Peyer's patch (tissue), 4 donors: ENCODE results near the gene NMUR1. TPM values are rescaled to one million over a fixed set of nuclear protein-coding genes. Genes with fewer than 3 reads are reported as not detected.
A peak's percentile ranks its signal among the peaks of the same experiment; 100 is the strongest.
"Not testable (repeated sequence)": the region's sequence is repeated elsewhere in the genome, so short reads cannot be mapped to it uniquely, and the experiment has no call there.

Source experiments
- DNase-seq, 3 donors: peaks; one replicate each; pipeline ENCODE4 v3.0.0-alpha.2; 2017 to 2019
- H3K27ac ChIP-seq, 4 donors: fragments of 200-600 bp; sonication (generic); one replicate each; pipeline ENCODE4 v1.5.1; 2016 to 2019
- H3K27me3 ChIP-seq, 2 donors: fragments of 200-600 bp; sonication (generic); one replicate each; pipeline ENCODE4 v1.5.1; 2019
- H3K36me3 ChIP-seq, 3 donors: fragments of 200-600 bp; sonication (generic); one replicate each; pipeline ENCODE4 v1.5.1; 2016 to 2019
- H3K4me1 ChIP-seq, 4 donors: fragments of 200-600 bp; sonication (generic); one replicate each; pipeline ENCODE4 v1.5.1; 2016 to 2019
- H3K4me3 ChIP-seq, 4 donors: fragments of 200-600 bp; sonication (generic); 1 replicate in 3 of 4; 2 replicates in 1 of 4; pipeline ENCODE4 v1.5.1; 2016 to 2019; ENCODE audit warnings: mild to moderate bottlenecking in 1 of 4
- H3K9me3 ChIP-seq, 4 donors: fragments of 200-600 bp; sonication (generic); one replicate each; pipeline ENCODE4 v1.5.1; 2016 to 2019; ENCODE audit warnings: mild to moderate bottlenecking in 1 of 4
- POLR2A ChIP-seq, 2 donors: fragments of 450-650 bp; IDR thresholded peaks; one replicate each; pipeline ENCODE4 v1.5.1; 2017; ENCODE audit warnings: antibody characterized with exemption in 2 of 2, mild to moderate bottlenecking in 2 of 2, moderate library complexity in 2 of 2
- total RNA-seq, 4 donors: library from RNA; depleted of rRNA; stranded (reverse); fragments of >200 nt; gene quantifications; one replicate each; pipeline ENCODE4 v1.1.0, GENCODE V29; 2016
- TF ChIP-seq, protein P1 (sequence below), 6 experiments: fragments of 450-650 bp in 4 of 6; fragments of 200-600 bp in 2 of 6; sonication (generic) in 1 of 6; IDR thresholded peaks; one replicate each; pipeline ENCODE4 v1.5.1; 2017 to 2019; ENCODE audit warnings: antibody characterized with exemption in 6 of 6, mild to moderate bottlenecking in 3 of 6, moderate library complexity in 1 of 6

Gene NMUR1
- total RNA-seq, 4 donors from 2014 or later: 0.53 to 3.1 (median 0.80) TPM; not detected in 1

DNA sequence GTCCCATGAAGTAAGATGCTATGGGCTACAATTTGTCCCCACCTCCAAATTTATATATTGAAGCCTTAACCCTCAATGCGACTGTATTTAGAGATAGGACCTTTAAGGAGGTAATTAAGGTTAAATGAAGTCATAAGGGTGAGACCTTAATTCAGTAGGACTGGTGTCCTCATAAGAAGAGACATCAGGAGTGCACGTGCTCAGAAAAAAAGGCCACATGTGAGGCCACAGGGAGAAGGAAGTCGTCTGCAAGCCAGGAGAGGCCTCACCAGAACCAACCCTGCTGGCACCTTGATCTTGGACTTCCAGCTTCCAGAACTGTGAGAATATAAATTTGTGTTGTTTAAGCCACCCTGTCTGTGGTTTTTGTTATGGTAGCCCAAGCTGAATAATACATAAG lies 36.9 kb upstream of the NMUR1 start:
- Histone ChIP-seq H3K4me1 (no peaks in the 10 kb centered on the region), H3K4me3 (no peak overlapping the region), H3K27me3 (no peaks in the 10 kb centered on the region), H3K27ac (no peak overlapping the region), H3K36me3 (no peaks in the 10 kb centered on the region), H3K9me3 (no peaks in the 10 kb centered on the region)
- no peak for DNase-seq
- TF ChIP-seq, protein P1, sequence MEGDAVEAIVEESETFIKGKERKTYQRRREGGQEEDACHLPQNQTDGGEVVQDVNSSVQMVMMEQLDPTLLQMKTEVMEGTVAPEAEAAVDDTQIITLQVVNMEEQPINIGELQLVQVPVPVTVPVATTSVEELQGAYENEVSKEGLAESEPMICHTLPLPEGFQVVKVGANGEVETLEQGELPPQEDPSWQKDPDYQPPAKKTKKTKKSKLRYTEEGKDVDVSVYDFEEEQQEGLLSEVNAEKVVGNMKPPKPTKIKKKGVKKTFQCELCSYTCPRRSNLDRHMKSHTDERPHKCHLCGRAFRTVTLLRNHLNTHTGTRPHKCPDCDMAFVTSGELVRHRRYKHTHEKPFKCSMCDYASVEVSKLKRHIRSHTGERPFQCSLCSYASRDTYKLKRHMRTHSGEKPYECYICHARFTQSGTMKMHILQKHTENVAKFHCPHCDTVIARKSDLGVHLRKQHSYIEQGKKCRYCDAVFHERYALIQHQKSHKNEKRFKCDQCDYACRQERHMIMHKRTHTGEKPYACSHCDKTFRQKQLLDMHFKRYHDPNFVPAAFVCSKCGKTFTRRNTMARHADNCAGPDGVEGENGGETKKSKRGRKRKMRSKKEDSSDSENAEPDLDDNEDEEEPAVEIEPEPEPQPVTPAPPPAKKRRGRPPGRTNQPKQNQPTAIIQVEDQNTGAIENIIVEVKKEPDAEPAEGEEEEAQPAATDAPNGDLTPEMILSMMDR (IDR thresholded peaks at IDR 0.05): no peak
- TF ChIP-seq POLR2A (IDR thresholded peaks at IDR 0.05): no peak

DNA sequence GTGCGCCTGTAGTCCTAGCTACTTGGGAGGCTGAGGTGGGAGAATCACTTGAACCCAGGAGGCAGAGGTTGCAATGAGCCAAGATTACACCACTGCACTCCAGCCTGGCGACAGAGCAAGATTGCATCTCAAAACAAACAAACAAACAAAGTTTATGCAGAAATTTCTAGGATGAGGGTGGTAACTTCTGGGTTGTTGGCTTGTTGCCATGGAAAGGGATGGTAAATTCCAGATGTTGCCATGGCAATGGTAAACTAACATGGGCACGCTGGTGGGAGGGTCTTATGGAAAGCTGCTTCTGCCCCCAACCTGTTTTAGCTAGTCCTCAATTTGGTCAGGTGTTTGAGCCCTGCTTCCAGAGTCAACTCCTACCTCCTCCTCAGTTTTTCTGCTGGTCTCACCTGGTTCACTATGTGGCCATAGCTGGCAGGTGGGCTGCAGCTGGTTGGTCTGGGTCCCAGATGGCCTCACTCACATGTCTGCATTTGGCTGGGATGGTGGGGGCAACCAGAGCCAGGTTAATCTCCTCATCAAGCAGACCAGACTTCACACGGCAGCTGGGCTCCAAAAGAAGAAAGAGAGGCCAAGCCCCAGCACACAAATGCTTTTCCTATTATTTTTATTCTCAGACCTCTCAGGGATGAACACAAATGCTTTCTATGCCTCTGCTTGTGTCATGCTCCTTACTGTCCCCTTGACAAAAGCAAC lies 35.8 kb upstream of the NMUR1 start:
- no peak overlapping the region for H3K4me3 ChIP-seq
- no peak overlapping the region for H3K27ac ChIP-seq
- TF ChIP-seq, protein P1 (IDR thresholded peaks at IDR 0.05): no peak
- no peak for TF ChIP-seq POLR2A (IDR thresholded peaks at IDR 0.05)
- H3K36me3 ChIP-seq: no peaks in the 10 kb centered on the region
- H3K4me1 ChIP-seq: no peaks in the 10 kb centered on the region
- H3K27me3 ChIP-seq: no peaks in the 10 kb centered on the region
- H3K9me3 ChIP-seq: no peaks in the 10 kb centered on the region
- no peak for DNase-seq

GRCh38 chr2:231563378-231563961 lies 33.2 kb upstream of the NMUR1 start:
- Histone ChIP-seq H3K27ac (no peak overlapping the region), H3K36me3 (no peaks in the 10 kb centered on the region), H3K27me3 (no peaks in the 10 kb centered on the region), H3K4me1 (no peaks in the 10 kb centered on the region), H3K4me3 (no peak overlapping the region), H3K9me3 (no peaks in the 10 kb centered on the region)
- TF ChIP-seq POLR2A (IDR thresholded peaks at IDR 0.05): no peak
- TF ChIP-seq, protein P1 (IDR thresholded peaks at IDR 0.05): peak in 5 of 6 experiments; percentile 15 to 47 (median 41)
- DNase-seq: no peak

- TF ChIP-seq POLR2A (IDR thresholded peaks at IDR 0.05): no peak
- TF ChIP-seq, protein P1 (IDR thresholded peaks at IDR 0.05): peak; percentile 20 to 89 (median 64)
- H3K27me3 ChIP-seq: no peaks in the 10 kb centered on the region
- H3K4me3 ChIP-seq: no peak overlapping the region
- peak overlapping the region in 3 of 4 donors; percentile 44 to 74 (median 59) for H3K27ac ChIP-seq
- DNase-seq: peak; percentile 54 to 79 (median 56)
- no peaks in the 10 kb centered on the region for H3K36me3 ChIP-seq
- no peaks in the 10 kb centered on the region for H3K9me3 ChIP-seq
- H3K4me1 ChIP-seq: peaks cover 0 to 23% (median 4%) of the 10 kb centered on the region in 4 donors
Measured at GRCh38 chr2:231557571-231558217, 27.4 kb upstream of the NMUR1 start.

DNA sequence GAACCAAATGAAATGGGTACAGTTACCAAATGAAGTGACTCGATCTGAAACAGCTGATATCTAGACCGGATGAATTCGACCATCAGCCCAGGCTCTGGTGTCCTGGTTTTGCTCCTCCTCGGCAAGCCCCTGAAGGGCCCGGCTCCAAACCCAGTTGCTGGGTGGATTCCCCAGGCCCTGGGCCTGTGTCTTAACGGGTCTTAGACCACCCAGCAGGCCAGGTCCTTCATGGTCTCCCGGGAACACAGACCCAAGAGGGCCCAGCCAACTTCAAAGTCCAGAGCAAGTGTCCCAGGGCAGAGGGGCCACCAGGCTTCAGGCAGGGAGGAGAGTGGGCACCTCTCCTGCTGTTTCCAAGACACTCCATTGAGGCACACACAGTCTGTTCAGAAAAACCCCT lies 26.7 kb upstream of the NMUR1 start:
- Histone ChIP-seq H3K27me3 (no peaks in the 10 kb centered on the region), H3K36me3 (no peaks in the 10 kb centered on the region), H3K9me3 (no peaks in the 10 kb centered on the region), H3K4me3 (no peak overlapping the region), H3K27ac (peak overlapping the region in 2 of 4 donors; percentile 44 to 74), H3K4me1 (peaks cover 0 to 23% (median 4%) of the 10 kb centered on the region in 4 donors)
- TF ChIP-seq, protein P1 (IDR thresholded peaks at IDR 0.05): no peak
- TF ChIP-seq POLR2A (IDR thresholded peaks at IDR 0.05): no peak
- no peak for DNase-seq

GRCh38 chr2:231556496-231556895 lies 26.3 kb upstream of the NMUR1 start:
- Histone ChIP-seq H3K4me1 (peaks cover 0 to 23% (median 4%) of the 10 kb centered on the region in 4 donors), H3K27ac (peak overlapping the region in 2 of 4 donors; percentile 44 to 74)
- H3K9me3 ChIP-seq, DNase-seq, H3K4me3 ChIP-seq, H3K27me3 ChIP-seq, H3K36me3 ChIP-seq: not testable (repeated sequence)
